Upper lobe of left lung (tissue), 4 donors: ENCODE data around the gene RNF26.
A peak's percentile ranks its signal among the peaks of the same experiment; 100 is the strongest.

Experiments
- CTCF ChIP-seq, 6 experiments: fragments of 450-650 bp in 4 of 6; fragments of 200-600 bp in 2 of 6; sonication (generic) in 2 of 6; IDR thresholded peaks; one replicate each; pipeline ENCODE4 v1.5.1; 2016 to 2019; ENCODE audit warnings: antibody characterized with exemption in 6 of 6
- EP300 ChIP-seq, 4 donors: sonication (generic); formaldehyde crosslinking; IDR thresholded peaks; one replicate each; pipeline ENCODE4 v1.5.1; 2017; ENCODE audit warnings: antibody characterized with exemption in 4 of 4, control low read depth in 2 of 4
- POLR2A ChIP-seq, 4 donors: fragments of 450-650 bp; IDR thresholded peaks; one replicate each; pipeline ENCODE4 v1.5.1; 2016 to 2017; ENCODE audit warnings: antibody characterized with exemption in 4 of 4, mild to moderate bottlenecking in 2 of 4
- POLR2AphosphoS5 ChIP-seq, 2 donors: sonication (generic); formaldehyde crosslinking; IDR thresholded peaks; one replicate each; pipeline ENCODE4 v1.5.1; 2017; ENCODE audit warnings: antibody characterized with exemption in 2 of 2

DNA sequence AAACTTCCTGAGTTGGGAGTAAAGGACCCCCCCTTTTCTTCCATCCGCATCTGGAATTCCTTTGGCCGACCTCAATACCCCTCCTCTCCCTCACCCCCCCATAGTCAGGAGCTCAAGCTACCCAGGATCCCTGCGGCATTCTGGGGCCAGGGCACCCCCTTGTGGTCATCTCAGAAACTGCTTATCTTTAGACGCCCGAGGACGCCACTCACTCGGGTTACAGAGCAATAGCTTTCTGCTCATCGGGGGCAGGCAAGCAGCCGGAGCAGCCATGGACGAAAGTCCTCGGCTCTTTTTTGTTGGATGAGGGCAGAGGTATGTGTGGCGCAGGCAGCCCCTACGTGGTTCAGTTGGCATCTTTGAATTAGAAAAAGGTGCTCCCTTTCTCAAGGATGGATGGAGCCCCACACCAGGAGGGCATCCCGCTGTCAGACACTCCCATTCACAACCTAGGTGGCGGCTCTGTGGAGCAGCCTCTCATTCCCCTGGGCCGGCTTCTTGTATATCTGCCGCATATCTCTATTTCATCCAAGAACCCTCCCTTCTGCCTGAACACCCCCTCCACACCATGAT, 4.1 kb downstream of the RNF26 start:
- TF ChIP-seq CTCF (IDR thresholded peaks at IDR 0.05): peak; percentile 67 to 79 (median 74)
- TF ChIP-seq POLR2A (IDR thresholded peaks at IDR 0.05): no peak
- no peak for TF ChIP-seq EP300 (IDR thresholded peaks at IDR 0.05)
- no peak for TF ChIP-seq POLR2AphosphoS5 (IDR thresholded peaks at IDR 0.05)
